Central memory CD8-positive, alpha-beta T cell (primary cell): ENCODE data around the gene CEACAM6.
"Not testable (repeated sequence)": the region's sequence is repeated elsewhere in the genome, so short reads cannot be mapped to it uniquely, and the experiment has no call there.

Experiments
- ATAC-seq: fragments of 150-1000 bp; cut with Tn5 transposase; replicated peaks from 2 replicates; pipeline ENCODE4 v1.10.0; 2022; ENCODE audit warnings: mild to moderate bottlenecking, moderate FRiP score, moderate number of reproducible peaks; ENCODE audit not compliant: poor library complexity, severe bottlenecking; ENCODE audit errors: extremely low read depth
- DNase-seq, 2 donors: peaks; one replicate each; pipeline ENCODE4 v3.0.0; 2021; ENCODE audit warnings: low spot score in 2 of 2
- H3K27ac Mint-ChIP-seq: one replicate; pipeline ENCODE4 v1.8.0; 2022; ENCODE audit warnings: low read depth, mild to moderate bottlenecking, moderate library complexity, mixed read lengths
- H3K27me3 Mint-ChIP-seq: one replicate; pipeline ENCODE4 v1.8.0; 2022; ENCODE audit warnings: mixed read lengths
- H3K36me3 Mint-ChIP-seq: one replicate; pipeline ENCODE4 v1.8.0; 2022; ENCODE audit warnings: mild to moderate bottlenecking, moderate library complexity, mixed read lengths; ENCODE audit not compliant: insufficient read depth
- H3K4me1 Mint-ChIP-seq: one replicate; pipeline ENCODE4 v1.8.0; 2022; ENCODE audit warnings: mixed read lengths
- H3K4me3 Mint-ChIP-seq: one replicate; pipeline ENCODE4 v1.8.0; 2022; ENCODE audit warnings: mild to moderate bottlenecking, moderate library complexity, mixed read lengths
- H3K9me3 Mint-ChIP-seq: one replicate; pipeline ENCODE4 v1.8.0; 2022; ENCODE audit warnings: mixed read lengths

The CEACAM6 gene

GRCh38 chr19:41734156-41734555, 21.2 kb upstream of the CEACAM6 start:
- Mint-ChIP-seq H3K27ac (no peak overlapping the region), H3K9me3 (no peaks in the 10 kb centered on the region), H3K36me3 (no peaks in the 10 kb centered on the region), H3K4me3 (no peak overlapping the region), H3K4me1 (no peaks in the 10 kb centered on the region), H3K27me3 (peaks cover 59% of the 10 kb centered on the region)
- DNase-seq, result no peak
- no peak for ATAC-seq

DNA sequence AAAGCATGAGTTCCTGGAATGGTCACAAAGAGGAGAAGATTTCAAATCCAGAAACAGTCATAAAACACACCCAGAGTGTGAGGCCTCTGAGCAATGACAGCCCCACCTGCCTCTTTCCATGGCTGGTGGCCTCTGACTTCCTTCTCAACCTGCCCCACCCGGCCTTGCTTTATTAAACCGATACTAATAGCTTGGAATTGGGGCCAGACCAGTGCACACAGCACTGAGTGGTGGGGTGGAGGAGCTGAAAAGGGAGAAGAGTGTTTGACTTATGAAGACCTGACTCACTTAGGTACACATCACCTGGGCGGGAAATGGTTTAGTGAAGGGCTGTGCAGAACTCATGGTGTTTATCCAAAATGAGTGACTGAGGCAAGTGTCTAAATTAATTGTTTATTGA, 20.7 kb upstream of the CEACAM6 start:
- no peak for ATAC-seq
- no peak overlapping the region for H3K4me3 Mint-ChIP-seq
- DNase-seq, result no peak
- no peaks in the 10 kb centered on the region for H3K36me3 Mint-ChIP-seq
- no peaks in the 10 kb centered on the region for H3K9me3 Mint-ChIP-seq
- H3K27ac Mint-ChIP-seq, result no peak overlapping the region
- no peaks in the 10 kb centered on the region for H3K4me1 Mint-ChIP-seq
- H3K27me3 Mint-ChIP-seq, result peaks cover 63% of the 10 kb centered on the region

DNA sequence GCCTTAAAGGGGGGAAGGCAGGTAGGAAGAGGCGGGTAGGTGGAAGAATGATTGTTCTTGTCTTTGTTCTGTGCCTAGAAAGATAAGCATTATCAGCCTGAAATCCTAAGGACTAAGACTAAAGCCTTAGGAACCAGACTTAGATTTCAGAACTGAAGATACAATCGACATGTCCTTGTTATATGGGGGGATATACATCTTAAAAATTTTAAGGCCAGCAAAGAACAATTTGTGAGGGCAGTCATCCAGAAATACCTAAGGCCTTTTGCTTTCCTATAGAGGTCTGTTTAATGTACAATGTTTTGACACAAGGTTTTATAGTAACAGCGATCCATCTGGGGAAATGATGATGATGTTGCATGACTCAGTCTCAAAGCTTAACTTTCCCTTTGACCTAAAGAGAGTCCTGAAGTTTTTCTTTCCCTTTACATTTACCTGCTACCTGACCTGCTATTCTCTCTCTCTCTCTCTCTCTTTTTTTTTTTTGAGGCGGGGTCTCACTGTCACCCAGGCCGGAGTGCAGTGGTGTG, 20.2 kb upstream of the CEACAM6 start:
- H3K4me1 Mint-ChIP-seq, result no peaks in the 10 kb centered on the region
- H3K9me3 Mint-ChIP-seq, result no peaks in the 10 kb centered on the region
- H3K36me3 Mint-ChIP-seq, result no peaks in the 10 kb centered on the region
- peaks cover 63% of the 10 kb centered on the region for H3K27me3 Mint-ChIP-seq
- no peak for ATAC-seq
- no peak overlapping the region for H3K27ac Mint-ChIP-seq
- no peak for DNase-seq
- H3K4me3 Mint-ChIP-seq, result no peak overlapping the region

DNA sequence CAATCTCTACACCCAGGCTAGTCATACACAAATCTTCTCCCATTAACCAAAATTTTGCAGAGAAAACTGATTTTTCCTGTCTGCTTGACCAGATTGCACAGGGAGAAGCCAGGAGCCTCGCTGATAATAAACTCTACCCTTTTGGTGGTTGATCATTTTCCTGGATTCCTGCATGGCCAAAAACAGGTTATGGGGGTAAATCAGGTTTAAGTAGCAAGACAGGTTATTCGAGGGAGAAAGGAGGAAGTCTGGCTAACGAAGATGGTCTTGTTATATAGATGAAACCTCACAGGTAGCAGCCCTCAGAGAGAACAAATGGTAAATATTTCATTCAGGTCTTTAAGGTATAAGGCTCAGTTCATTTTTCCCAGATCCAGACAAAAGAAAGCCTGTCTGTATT, 16.0 kb upstream of the CEACAM6 start:
- Mint-ChIP-seq H3K9me3 (no peaks in the 10 kb centered on the region), H3K36me3 (no peaks in the 10 kb centered on the region), H3K27me3 (peaks cover 51% of the 10 kb centered on the region), H3K4me1 (no peaks in the 10 kb centered on the region), H3K4me3 (no peak overlapping the region), H3K27ac (no peak overlapping the region)
- no peak for DNase-seq
- ATAC-seq, result no peak

DNA sequence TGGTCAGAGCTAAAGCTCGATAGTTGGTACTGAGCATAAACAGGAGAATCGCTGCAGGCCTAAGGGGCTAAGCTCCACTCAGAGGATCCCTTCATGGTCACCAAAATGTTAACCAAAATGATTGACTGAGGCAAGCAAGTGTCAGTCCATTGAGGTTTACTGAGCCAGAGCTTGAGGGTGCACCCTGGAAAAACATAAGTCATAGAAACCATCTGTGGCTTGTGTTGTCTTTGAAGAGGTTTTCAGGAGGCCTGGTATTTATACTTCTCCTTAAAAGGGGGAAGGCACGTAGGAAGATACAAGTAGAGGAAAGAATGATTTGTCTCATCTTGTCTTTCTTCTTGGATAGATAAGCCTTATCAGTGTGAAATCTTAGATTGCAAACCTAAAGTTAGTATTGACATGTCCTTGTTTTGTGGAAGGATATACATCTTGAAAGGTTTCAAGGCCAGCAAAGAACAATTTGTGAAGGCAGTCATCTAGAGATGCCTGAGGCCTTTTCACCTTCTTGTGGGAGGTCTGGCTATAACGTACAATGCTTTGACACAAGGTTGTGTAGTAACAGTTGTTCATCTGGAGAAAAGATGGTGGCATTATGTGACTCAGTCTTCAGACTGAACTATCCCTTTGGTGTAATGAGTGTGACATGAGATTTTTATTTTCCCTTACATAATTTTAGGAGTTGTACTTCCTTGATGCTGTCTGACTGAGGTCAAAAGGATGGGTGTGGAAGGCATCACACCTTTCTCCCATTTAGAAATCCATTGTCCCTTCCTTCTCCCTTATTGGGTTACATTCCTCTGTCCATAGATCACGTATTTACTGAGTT, 14.7 kb upstream of the CEACAM6 start:
- Mint-ChIP-seq H3K36me3 (no peaks in the 10 kb centered on the region), H3K27me3 (peaks cover 49% of the 10 kb centered on the region), H3K9me3 (no peaks in the 10 kb centered on the region), H3K27ac (no peak overlapping the region), H3K4me3 (no peak overlapping the region), H3K4me1 (no peaks in the 10 kb centered on the region)
- DNase-seq (no peak), ATAC-seq (no peak)

- no peak overlapping the region for H3K4me3 Mint-ChIP-seq
- no peaks in the 10 kb centered on the region for H3K9me3 Mint-ChIP-seq
- H3K4me1 Mint-ChIP-seq, result no peaks in the 10 kb centered on the region
- DNase-seq (no peak), ATAC-seq (no peak)
- H3K36me3 Mint-ChIP-seq, result no peaks in the 10 kb centered on the region
- peaks cover 49% of the 10 kb centered on the region for H3K27me3 Mint-ChIP-seq
- H3K27ac Mint-ChIP-seq, result no peak overlapping the region
These were observed 14.1 kb upstream of the CEACAM6 start for GRCh38 chr19:41741244-41741554.

DNA sequence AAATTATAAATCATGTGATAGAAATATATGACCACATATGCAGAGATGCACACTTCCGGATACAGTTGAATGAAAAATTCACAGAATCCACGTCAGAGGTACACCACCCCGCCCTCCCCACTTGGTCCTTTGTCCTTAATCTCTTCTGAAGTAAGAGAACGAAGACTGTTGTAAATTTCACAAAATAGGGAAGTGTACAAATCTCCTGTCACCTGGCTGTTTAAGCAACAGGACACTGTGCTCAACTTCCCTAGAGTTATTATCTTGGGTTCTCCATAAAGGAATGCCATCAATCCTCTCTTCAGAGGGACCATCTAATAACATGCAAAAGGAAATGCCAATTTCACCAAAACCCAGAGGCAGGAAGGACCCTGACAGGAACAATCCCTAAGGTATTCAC, 10.5 kb upstream of the CEACAM6 start:
- H3K36me3 Mint-ChIP-seq, result no peaks in the 10 kb centered on the region
- H3K27me3 Mint-ChIP-seq, result peaks cover 69% of the 10 kb centered on the region
- DNase-seq, result no peak
- no peak overlapping the region for H3K27ac Mint-ChIP-seq
- no peaks in the 10 kb centered on the region for H3K4me1 Mint-ChIP-seq
- no peaks in the 10 kb centered on the region for H3K9me3 Mint-ChIP-seq
- no peak overlapping the region for H3K4me3 Mint-ChIP-seq
- ATAC-seq, result no peak

GRCh38 chr19:41745756-41746155, 9.6 kb upstream of the CEACAM6 start:
- ATAC-seq, result no peak
- Mint-ChIP-seq H3K27ac (no peak overlapping the region), H3K9me3 (no peaks in the 10 kb centered on the region), H3K27me3 (peaks cover 71% of the 10 kb centered on the region), H3K4me1 (no peaks in the 10 kb centered on the region), H3K4me3 (no peak overlapping the region), H3K36me3 (no peaks in the 10 kb centered on the region)
- no peak for DNase-seq

DNA sequence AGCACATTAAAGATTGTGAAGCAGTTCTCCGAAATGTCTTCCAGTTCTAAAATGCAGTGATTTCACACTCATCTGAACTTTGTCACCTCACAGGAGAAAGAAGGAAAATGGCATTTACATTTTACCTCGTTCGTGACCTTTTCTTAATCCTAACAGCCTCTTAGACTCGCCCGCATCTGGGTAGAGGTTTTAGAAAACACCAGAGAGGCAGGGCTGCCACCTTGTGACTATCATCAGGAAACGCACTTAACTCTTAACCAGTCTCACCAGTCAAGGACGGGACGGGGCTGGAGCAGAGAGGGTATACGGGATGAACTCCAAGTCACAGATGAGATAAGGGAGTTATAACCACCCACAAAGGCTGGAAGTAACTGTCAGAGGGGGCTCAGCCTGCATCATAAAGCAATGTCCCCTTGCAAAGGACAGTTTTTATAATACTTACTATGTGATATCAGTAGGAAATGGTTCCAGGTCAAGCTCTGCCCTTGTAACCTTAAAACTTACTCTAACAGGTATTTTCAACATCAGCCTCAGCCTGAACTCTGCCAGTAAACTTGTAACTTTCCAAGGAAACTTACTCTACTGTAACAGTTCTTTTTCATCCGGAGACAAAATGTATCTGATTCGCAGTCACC, 8.6 kb upstream of the CEACAM6 start:
- no peak for DNase-seq
- Mint-ChIP-seq H3K4me1 (no peaks in the 10 kb centered on the region), H3K9me3 (no peaks in the 10 kb centered on the region), H3K36me3 (no peaks in the 10 kb centered on the region), H3K4me3 (no peak overlapping the region), H3K27ac (no peak overlapping the region), H3K27me3 (peaks cover 71% of the 10 kb centered on the region)
- ATAC-seq, result peak; percentile 43

- DNase-seq (no peak), ATAC-seq (no peak)
- Mint-ChIP-seq H3K4me1 (no peaks in the 10 kb centered on the region), H3K27ac (no peak overlapping the region), H3K4me3 (no peak overlapping the region), H3K9me3 (no peaks in the 10 kb centered on the region), H3K36me3 (no peaks in the 10 kb centered on the region), H3K27me3 (peaks cover 71% of the 10 kb centered on the region)
These were observed 7.3 kb upstream of the CEACAM6 start for GRCh38 chr19:41748012-41748411.

DNA sequence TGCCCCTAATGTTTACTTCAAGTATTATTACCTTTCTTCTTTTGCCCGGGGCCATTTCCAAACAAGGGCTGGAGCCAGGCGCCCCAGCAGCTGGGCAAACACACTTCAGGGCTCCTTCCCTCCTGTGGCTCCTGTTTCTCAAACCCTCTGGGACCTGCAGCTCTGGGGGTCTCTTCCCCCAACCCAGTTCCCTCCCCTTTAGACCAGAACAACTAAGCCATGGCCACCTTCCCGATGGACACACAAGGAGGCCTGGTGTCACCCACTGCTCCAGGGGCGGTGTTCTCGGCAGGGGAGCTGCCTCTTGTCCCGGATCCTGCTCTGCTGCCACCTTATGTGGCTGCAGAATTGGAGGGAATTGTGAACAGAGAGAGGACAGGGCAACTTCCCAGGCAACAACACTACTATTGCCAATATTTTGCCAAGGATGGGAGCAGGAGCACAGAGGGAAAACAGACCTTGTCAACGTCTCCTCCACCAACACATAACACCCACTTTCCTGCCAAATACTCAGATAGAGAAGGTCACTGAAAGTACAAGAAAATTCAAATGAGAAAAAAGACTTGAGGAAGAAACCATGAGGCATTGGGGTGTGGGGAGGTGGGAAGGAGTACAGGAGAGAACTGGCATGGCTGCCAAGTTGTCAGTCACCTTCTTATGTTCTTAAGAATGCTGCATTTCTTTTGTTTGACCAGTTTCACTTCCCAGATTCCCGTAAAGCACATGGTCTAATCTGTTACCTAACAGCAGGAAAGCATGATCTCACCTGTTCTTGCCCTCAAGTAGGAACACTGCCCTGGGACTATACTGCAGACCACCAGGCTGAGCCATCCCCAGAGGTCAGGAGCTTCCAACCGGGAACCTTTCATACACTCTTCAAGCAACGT, 4.8 kb upstream of the CEACAM6 start:
- not testable (repeated sequence) for H3K36me3 Mint-ChIP-seq, DNase-seq, H3K9me3 Mint-ChIP-seq, H3K4me3 Mint-ChIP-seq, H3K4me1 Mint-ChIP-seq, ATAC-seq, H3K27ac Mint-ChIP-seq
- peaks cover 71% of the 10 kb centered on the region for H3K27me3 Mint-ChIP-seq

DNA sequence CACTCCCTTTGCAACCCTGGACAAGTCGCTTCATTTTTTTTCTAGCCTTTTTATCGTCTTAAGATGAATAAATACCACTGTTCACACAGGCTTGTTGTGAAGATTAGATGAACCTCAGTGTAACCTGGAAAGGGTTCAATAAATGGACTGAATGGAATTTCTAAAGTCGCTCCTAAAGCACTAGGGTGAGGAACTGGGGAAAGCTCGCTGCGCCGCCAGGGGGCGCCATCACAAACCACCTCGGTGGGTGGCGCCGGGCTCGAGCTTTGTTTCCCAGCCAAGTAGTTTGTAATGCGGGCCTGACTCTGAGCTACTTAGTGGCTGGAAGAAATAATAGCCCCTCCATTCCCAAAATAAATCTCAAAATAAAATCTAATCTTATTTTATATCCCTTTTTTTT, 2.2 kb upstream of the CEACAM6 start:
- Mint-ChIP-seq H3K27ac (no peak overlapping the region), H3K36me3 (no peaks in the 10 kb centered on the region), H3K4me3 (no peak overlapping the region), H3K4me1 (no peaks in the 10 kb centered on the region), H3K9me3 (no peaks in the 10 kb centered on the region), H3K27me3 (peaks cover 51% of the 10 kb centered on the region)
- ATAC-seq, result peak; percentile 78
- peak; percentile 38 to 62 for DNase-seq
